Measurements from ENCODE around the gene FMO2.

FMO2 gene

GRCh38 chr1:171185091-171185490 lies at the start of gene FMO2:
TSS of gene FMO2 (plus strand) at chr1:171185300. CDS start at chr1:171185714, 414 bp downstream.
- no peak for DNase-seq

- DNase-seq = no peak
Measured at GRCh38 chr1:171137580-171137979, 47.5 kb upstream of the FMO2 start.

GRCh38 chr1:171138980-171139379 lies 46.1 kb upstream of the FMO2 start:
- no peak for DNase-seq

GRCh38 chr1:171139890-171140289 lies 45.2 kb upstream of the FMO2 start:
- DNase-seq = no peak

- DNase-seq = no peak
Measured at GRCh38 chr1:171140401-171140800, 44.7 kb upstream of the FMO2 start.

- no peak for DNase-seq
Measured at GRCh38 chr1:171140956-171141687, 44.0 kb upstream of the FMO2 start.

GRCh38 chr1:171141688-171142415 lies 43.2 kb upstream of the FMO2 start:
- no peak for DNase-seq

- no peak for DNase-seq
Measured at GRCh38 chr1:171142416-171143385, 42.4 kb upstream of the FMO2 start.

GRCh38 chr1:171150156-171150555 lies 34.9 kb upstream of the FMO2 start:
- DNase-seq = no peak

- no peak for DNase-seq
Measured at GRCh38 chr1:171152549-171152948, 32.6 kb upstream of the FMO2 start.

- no peak for DNase-seq
Measured at GRCh38 chr1:171155484-171155883, 29.6 kb upstream of the FMO2 start.

- DNase-seq = no peak
Measured at GRCh38 chr1:171158096-171158495, 27.0 kb upstream of the FMO2 start.

- DNase-seq = no peak
Measured at GRCh38 chr1:171158551-171158950, 26.5 kb upstream of the FMO2 start.

GRCh38 chr1:171159148-171159547 lies 26.0 kb upstream of the FMO2 start:
- no peak for DNase-seq

GRCh38 chr1:171160211-171160610 lies 24.9 kb upstream of the FMO2 start:
- DNase-seq = no peak

- no peak for DNase-seq
Measured at GRCh38 chr1:171160639-171161354, 24.3 kb upstream of the FMO2 start.

- no peak for DNase-seq
Measured at GRCh38 chr1:171161431-171161830, 23.7 kb upstream of the FMO2 start.

- DNase-seq = no peak
Measured at GRCh38 chr1:171166361-171166760, 18.7 kb upstream of the FMO2 start.

- no peak for DNase-seq
Measured at GRCh38 chr1:171167785-171168184, 17.3 kb upstream of the FMO2 start.

GRCh38 chr1:171172471-171172870 lies 12.6 kb upstream of the FMO2 start:
- no peak for DNase-seq

GRCh38 chr1:171173069-171173468 lies 12.0 kb upstream of the FMO2 start:
- no peak for DNase-seq

GRCh38 chr1:171174560-171175294 lies 10.4 kb upstream of the FMO2 start:
- no peak for DNase-seq
